Neural progenitor cell (in vitro differentiated cells): ENCODE data around the gene ESPN.

ENCODE experiments used
- EZH2 ChIP-seq: fragments of 200-600 bp; sonication (generic); IDR thresholded peaks from 2 replicates; pipeline ENCODE4 v1.6.1; 2017; ENCODE audit warnings: antibody characterized with exemption, mild to moderate bottlenecking, moderate library complexity
- TF ChIP-seq, protein P1 (sequence below): fragments of 200-600 bp; sonication (generic); IDR thresholded peaks from 2 replicates; pipeline ENCODE4 v1.5.1; 2017; ENCODE audit warnings: antibody characterized with exemption, mild to moderate bottlenecking

DNA sequence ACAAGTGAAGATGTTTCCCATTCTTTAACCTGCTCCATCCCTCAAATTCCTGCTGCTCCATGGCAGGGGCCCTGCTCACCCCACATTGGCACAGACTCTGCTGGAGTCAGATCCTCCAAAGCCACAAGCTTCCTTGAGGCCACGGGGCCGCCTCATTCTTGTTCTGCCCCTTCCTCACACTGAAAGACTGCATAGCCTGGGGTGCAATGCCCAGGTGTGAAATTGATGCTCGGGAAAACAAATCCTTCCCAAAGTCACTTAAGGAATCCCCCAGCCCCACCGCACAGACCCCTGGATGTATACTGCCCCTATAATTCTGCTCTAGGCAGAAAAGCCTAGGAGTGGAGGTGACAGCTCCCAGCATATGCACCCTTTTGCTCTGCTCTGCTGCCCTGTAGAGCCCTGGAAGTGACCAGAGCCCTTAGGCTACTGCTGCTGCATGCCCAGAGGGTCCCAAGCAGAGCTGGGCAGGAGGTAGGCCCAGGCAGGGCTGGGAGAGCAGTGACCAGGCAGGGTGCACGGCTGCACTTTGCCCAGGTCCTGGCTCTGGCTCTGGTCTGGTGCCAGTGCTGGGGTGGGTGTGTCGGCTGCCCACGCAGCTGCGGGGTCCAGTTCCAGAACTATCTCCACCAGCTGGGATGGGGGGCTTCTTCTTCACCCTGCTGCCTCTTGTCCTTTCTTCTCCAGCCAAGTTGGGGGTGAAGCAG is 6.5 kb upstream of the ESPN start:
- TF ChIP-seq EZH2: no peak
- TF ChIP-seq, protein P1, sequence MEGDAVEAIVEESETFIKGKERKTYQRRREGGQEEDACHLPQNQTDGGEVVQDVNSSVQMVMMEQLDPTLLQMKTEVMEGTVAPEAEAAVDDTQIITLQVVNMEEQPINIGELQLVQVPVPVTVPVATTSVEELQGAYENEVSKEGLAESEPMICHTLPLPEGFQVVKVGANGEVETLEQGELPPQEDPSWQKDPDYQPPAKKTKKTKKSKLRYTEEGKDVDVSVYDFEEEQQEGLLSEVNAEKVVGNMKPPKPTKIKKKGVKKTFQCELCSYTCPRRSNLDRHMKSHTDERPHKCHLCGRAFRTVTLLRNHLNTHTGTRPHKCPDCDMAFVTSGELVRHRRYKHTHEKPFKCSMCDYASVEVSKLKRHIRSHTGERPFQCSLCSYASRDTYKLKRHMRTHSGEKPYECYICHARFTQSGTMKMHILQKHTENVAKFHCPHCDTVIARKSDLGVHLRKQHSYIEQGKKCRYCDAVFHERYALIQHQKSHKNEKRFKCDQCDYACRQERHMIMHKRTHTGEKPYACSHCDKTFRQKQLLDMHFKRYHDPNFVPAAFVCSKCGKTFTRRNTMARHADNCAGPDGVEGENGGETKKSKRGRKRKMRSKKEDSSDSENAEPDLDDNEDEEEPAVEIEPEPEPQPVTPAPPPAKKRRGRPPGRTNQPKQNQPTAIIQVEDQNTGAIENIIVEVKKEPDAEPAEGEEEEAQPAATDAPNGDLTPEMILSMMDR: no peak
